ENCODE data around the gene MPLKIP. TPM values are rescaled to one million over a fixed set of nuclear protein-coding genes. Genes with fewer than 3 reads are reported as not detected.

MPLKIP gene
- polyA plus RNA-seq, 4 donors, result 46.4 to 54.4 (median 48.4) TPM

Other genes starting within 250 kb of the MPLKIP start
- 10 to 100 TPM; 50.8 to 77.3 (median 60.1) TPM for gene CDK13, start 184.4 kb downstream of the MPLKIP start, polyA plus RNA-seq (ENCODE audit: insufficient read length in 4 of 4)
- 10 to 100 TPM; 12.1 to 17.6 (median 15.0) TPM for gene SUGCT, start 383 bp upstream of the MPLKIP start, polyA plus RNA-seq (ENCODE audit: insufficient read length in 4 of 4)